CD4-positive, alpha-beta T cell treated with Interleukin-6 at 100 ng/mL for 8 hours (primary cell): ENCODE measurements around the gene CACNA1A.
"Not testable (repeated sequence)": the region's sequence is repeated elsewhere in the genome, so short reads cannot be mapped to it uniquely, and the experiment has no call there.

Source experiments
- DNase-seq: peaks from one replicate; pipeline ENCODE4 v3.0.0-alpha.2; 2020; ENCODE audit warnings: mixed read lengths, low spot score

The CACNA1A gene

DNA sequence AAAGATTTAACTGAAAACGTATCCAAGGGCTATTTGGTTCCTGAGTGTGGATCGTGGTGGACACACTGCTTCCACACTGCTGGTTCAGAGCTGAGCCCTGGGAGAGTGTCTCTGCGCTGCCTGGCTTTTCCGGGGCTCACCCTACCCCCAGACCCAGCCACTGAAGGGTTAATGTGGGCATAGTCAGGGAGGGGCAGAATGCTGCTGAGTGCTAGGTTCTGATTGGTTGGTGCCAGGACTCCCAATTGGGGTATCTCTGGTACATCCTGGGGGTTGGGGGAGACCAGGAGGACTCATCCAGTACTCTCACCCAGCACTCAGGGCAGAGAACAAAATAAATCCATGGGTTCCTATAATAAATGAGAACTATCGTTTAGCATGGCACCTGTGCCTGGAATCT, 142.3 kb downstream of the CACNA1A start:
- DNase-seq: no peak

DNA sequence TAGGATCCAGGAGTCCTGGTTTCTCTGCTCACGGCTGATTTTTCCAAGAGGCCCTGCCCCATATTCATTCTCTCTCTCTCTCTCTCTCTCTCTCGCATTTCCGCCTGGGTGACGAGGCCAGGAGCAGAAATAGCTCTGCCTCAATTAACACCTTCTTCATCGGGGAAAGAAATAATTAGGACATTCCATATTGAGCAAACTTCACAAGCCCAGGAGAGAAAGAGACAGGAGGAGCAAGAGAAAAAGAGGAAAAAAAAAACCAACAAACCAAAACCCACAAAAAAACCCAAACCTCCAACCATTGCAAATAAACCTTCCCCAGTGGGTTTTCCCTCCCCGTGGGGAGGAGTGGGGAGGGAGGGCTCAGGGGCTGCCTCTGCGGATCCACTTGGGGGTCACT, 143.0 kb downstream of the CACNA1A start:
- DNase-seq: no peak

DNA sequence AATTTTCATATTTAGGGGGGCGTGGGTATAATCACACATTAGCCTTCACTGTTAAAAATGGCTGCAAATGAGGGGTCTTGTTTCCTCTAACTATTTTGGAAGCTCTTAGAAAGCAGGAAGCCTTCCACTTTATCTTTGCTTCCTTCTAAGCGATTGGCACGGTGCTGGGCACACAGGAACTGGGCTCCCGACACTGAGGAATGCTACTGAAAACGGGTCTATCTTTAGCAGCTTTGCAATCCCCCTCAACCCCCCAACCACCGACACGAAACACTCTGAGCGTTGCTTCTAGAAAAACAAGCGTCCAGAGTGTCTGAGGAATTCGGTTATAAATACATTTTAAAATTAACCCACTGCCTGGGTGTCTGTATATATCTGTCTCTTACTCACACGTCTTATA, 143.6 kb downstream of the CACNA1A start:
- no peak for DNase-seq

DNA sequence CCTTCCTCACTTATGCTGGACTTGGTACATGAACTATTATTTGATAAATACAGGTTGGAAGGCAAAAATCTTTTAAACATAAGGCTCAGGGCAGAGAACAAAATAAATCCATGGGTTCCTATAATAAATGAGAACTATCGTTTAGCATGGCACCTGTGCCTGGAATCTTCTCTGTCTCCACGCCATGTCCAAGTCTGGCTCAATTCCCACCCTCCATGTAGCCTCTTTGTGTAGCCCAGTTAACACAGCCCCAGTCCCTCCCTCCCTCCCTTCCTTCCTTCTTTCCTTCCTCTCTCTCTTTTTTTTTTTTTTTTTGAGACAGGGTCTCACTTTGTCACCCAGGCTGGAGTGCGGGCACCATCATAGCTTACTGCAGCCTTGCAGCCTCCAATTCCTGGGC, 144.6 kb downstream of the CACNA1A start:
- not testable (repeated sequence) for DNase-seq

DNA sequence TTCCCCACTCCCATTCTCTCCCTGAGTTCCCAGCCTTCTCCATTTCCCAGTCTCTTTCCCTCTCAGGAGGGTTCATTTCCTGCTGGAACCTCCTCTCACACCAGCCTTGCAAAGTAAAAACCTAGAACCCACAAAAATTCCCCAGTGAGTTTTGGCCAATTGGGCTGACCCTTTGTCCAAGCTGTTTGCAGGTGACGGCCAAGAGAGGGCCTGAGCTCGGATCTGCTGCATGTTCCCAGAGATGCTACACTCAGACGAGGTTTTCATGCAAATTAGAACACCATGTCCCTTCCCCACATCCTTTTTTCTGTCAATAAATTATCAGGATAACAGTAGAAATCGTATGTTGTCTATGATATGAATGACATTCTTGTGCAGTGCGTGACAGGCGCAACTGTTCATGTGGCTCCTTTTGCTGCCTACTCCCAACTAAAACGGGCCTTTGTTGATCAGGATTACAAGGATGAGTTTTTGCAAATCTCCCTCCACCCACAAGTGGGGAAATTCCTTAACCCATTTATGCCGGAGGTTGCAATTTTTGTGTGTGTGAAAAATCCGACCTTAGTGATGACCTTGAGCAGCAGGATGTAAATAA, 149.5 kb downstream of the CACNA1A start:
- DNase-seq: no peak

DNA sequence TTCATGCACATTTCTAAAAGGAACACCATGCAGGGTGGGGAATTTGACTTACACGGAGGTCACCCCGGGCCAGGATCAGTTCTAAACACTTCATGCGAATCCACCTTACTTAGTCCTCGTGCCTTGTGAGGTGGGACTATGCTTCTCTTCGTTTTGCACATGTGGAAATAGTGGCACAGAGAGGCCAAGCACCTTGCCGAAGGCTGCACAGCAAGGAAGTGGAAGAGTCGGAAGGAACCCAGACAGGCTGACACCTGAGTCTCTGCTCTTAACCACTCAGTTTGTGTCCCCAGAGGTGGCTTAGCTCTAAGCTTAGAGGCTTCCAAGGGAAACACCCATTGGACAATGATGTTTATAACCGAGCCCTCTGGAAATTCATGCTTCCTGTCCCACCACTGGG, 150.1 kb downstream of the CACNA1A start:
- DNase-seq: no peak

DNA sequence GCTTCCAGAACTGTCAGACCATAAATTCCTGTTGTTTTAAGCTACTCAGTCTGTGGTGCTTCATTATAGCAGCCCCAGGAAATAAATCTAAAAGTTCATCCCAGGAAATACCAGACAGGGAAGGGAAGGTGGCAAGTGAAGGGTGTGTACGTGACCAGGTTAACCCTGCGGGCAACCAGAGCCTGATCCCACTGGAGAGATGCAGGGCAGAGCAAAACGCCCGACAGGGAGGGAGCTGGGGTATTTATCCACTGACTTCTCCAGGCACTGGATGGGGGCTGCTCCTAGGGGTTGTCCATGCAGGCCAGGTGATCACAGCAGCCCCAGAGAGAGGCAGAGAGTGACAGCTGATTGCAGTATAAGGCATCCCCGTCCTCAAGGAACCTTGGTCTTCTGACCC, 150.9 kb downstream of the CACNA1A start:
- no peak for DNase-seq

DNA sequence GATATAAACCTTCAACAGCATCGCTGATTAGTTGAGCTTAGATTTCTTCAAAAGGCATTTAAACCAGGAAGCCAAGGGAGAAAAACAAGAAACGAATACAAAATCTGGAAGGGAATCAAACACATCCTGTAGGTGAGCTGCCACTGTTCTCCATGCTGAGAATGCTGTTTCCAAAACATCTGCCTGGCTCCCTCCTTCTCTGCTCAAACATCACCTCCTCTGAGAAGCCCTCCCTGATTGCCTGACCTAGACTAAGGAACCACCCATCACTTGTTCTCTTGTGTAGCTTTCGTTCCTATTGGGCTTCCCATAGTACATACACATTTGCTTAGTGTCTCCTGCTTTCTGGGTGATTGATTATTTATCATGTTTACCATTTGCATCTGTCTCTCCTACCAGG, 152.7 kb downstream of the CACNA1A start:
- no peak for DNase-seq

DNA sequence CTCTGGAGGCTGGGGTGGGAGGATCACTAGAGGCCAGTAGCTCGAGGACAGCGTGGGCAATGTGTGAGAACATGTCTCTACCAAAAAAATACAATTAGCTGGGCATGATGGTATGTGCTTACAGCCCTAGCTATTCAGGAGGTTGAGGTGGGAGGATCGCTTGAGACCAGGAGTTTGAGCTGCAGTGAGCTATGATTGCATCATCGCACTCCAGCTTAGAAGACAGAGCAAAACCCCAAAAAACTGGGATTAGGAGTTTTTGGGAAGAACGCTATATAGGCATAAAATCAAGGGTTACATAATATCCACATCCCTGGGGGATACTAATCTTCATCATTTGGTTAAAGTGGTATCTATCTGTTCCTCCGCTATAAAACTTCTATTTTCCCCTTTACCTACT, 155.5 kb downstream of the CACNA1A start:
- no peak for DNase-seq

DNA sequence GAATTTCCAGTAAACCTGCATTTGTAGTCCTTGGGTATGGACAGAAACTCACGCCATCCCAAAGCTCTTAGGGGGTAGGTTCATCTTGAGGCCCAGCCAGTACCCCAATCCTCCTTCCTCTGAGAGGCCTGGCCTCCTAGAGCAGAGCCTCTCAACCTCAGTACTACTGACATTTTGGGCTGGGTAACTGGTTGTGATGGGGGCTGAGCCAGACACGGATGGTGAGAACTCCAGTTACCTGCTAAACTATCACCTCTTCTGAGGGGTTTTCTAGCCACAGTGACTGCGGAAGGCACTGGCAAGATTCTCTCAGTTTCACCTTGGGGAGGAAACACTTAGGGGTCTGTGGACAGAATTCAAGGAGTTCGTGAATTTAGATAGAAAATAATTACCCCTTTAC, 156.2 kb downstream of the CACNA1A start:
- no peak for DNase-seq

DNA sequence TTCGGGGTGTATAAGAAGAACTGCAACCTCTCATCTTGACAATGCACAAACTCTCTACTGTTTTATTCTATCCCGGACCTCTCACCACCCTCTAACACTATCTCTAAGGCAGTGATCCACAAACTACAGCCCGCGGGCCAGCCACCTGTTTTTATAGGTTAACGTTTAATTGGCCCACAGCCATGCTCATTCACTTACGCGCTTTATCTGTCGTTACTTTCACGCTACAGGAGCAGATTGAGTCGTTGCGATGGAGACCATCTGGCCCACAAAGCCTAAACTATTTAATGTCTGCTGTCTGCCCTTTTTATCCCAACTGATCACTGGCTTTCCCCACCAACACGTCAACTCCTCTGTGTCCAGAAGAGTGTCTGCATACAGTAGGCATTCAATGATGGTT, 158.9 kb downstream of the CACNA1A start:
- DNase-seq: no peak

DNA sequence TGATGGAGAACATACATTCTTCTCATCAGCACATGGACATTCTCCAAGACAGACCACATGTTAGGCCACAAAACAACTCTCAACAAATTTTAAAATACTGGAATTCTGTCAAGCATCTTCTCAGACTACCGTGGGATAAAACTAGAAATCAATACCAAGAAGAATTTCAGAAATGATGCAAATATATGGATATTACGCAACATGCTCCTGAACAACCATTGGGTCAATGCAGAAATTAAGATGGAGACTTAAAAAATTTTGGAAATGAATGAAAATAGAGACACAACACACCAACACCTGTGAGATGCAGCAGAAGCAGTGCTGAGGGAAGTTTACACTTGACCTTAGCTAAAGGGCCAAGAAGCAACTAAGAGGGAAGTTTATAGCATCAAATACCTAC, 162.8 kb downstream of the CACNA1A start:
- no peak for DNase-seq

DNA sequence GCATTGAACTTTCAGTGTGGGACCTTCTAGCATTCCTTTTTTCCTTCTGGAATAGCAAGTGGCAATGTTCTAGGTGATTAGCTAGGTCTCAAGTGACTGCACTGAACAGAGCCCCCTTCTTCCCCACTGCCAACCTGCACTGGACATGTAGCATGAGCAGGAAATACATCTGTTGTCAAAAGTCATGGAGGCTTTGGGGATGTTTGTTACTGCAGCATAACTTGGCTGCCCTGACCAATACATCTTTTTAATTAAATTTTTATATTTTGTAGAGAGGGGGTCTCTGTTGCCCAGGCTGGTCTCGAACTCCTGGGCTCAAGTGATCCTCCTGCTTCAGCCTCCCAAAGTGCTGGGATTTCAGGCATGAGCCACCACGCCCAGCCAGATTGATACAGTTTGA, 163.6 kb downstream of the CACNA1A start:
- DNase-seq: no peak

DNA sequence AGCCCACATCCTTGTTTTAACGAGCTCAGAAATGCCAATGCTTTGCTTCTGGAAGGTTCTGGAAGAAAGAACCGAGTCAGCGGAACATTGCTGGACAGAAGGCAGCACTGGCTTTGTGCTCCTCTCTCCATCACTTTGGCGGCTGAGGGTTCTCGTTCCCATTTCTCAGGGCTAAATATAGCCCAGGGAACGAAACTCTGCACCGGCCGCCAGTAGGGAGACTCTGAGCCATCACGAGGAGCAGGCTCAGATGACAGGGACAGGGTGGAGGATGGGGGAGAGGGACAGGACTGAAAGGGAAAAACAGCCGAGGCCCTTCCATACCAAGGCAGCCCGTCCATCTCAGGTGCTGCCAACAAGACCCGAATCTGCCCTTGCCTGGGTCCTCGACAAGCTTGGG, 166.4 kb downstream of the CACNA1A start:
- DNase-seq: no peak

DNA sequence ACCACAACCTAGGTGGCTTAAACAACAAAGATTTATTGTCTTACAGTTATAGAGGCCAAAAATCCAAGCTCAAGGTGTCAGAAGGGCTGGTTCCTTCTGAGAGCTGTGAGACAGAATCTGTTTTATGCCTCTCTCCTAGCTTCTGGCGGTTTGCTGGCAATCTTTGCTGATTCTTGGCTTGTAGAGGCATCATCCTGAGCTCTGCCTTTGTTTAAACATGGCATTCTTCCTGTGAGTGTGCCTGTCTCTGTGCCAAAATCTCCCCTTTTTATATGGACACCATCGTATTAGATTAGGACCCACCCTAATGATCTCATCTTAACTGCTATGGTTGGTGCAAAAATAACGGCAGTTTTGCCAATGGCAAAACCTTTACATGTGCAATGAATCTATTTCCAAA, 169.1 kb downstream of the CACNA1A start:
- DNase-seq: no peak

DNA sequence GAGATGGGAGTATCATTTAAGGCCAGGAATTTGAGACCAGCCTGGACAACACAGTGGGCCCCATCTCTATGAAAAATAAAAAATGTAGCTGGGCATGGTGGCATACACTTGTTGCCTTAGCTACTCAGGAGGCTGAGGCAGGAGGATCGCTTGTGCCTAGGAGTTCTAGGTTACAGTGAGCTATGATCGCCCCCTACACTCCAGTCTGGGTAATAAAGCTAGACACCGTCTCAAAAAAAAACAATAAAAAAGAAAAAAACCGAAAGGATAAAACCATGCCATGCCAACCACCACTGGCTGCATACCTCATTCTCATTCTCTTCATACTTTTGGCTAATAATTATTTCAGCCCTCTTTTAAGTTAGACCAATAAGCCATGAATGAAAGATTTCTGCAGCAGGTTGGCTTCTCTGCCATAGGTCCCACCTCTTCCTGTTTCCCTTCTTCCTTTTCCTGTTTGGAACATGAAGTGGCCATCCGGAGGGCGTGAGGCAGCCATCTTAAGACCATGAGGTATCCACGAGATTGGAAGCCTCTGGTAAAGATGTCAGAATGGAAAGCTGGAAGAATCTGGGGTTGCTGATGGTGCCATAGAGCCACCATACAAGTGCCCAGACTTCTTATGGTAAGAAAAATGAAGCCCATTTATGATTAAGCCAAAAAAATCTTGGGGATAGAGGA, 171.3 kb downstream of the CACNA1A start:
- DNase-seq: no peak

DNA sequence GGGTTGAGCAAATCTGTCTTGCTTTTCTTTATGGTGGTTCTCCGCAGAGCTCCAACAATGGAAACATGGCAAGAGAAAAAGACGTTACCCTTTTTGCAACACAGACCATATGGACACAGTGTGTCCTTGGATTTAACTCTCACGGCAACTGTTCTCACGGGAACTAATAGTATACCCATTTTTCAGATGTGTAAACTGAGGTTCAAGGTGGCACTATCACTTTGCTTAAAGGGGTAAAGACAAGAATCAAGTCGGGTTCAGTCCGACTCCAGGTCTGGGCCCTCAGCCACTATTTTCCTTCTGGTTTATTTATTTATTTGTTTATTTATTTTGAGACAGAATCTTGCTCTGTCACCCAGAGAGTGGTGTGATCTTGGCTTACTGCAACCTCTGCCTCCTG, 176.0 kb downstream of the CACNA1A start:
- no peak for DNase-seq

DNA sequence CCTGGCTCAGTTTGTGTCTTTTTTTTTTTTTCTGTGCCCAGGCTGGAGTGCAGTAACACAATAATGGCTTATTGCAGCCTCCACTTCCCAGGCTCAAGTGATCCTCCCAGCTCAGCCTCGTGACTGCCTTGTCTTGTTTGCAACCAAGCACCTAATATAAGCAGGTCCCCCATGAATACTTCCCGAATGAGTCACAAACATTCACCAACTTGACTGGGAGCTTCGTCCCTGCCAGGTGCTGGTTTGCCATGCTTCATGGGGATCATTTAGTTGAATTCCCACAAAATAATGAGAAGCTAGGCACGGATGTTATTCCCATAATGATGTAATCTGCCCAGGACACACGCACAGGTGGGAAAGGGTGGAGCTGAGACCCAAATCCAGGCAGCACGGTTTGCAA, 176.5 kb downstream of the CACNA1A start:
- DNase-seq: no peak

DNA sequence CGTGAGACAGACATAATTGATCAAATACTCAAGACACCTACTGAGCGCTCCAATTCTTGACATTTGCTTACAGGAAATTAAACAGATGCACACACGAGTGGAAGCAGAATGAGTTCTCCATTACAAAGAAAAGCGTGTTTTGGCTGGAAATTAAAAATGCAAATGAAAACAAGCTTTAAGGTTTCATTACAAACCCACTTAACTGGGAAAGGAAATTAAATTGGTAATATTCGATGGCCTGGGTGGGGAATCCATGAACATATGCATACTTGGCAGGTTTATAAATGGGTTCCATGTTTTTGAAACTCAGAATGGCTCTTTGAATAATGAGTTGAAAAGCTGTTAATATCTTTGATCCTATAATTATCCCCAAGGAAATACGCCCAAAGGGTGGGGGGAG, 178.0 kb downstream of the CACNA1A start:
- no peak for DNase-seq

DNA sequence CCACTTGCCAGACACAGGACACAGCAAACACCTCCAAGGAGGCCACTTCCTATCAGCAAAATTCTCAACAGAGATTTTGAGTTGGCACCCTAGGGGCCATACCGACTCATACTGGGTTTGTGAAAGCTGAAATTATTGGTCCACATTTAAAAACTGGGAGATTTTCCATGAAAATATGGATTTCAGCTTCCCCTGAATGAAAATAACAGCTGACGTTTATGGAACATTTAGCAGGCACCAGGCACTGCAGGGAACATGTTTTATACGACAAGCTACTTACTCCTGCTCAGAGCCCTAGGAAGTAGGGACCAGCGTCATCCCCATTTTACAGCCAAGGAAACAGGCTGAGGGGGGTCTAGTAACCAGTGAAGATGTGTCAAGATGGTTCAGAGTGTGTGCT, 186.8 kb downstream of the CACNA1A start:
- no peak for DNase-seq

DNA sequence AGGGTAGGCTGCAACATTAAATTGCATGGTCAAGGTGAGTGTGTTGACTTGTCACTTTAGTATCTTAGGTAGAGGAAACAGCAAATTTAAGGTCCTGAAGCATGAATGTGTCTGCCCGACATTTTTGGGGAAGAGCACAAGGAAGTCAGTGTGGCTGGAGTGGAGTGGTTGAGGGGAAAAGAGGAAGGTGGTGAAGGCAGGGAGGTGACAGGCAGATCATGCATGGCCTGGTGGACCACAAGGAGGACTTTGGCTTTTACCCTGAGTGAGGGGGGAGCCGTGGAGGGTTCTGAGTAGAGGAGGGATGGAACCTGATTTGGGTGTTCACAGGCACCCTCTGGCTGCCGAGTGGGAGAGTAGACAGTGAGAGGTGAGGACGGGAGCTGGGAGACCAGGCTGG, 188.1 kb downstream of the CACNA1A start:
- no peak for DNase-seq

DNA sequence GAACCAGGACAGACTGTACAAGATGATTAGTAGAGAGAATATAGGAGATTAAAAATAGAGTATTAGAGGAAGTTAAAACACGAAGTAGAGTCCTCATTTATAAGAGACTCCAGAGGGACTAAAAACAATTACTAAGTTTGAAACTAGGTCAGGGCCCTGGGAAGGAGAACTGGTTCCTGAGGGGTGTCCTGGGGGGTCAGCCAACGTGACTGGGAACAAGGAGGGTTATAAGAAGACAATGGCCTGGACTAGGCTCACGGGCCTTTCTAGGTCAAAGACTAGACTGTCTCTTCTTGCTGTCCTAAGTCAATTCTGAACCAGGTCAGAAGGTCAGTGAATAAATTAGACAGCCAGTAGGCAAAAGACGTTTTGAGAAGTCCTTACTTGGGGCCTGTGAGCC, 190.8 kb downstream of the CACNA1A start:
- no peak for DNase-seq

DNA sequence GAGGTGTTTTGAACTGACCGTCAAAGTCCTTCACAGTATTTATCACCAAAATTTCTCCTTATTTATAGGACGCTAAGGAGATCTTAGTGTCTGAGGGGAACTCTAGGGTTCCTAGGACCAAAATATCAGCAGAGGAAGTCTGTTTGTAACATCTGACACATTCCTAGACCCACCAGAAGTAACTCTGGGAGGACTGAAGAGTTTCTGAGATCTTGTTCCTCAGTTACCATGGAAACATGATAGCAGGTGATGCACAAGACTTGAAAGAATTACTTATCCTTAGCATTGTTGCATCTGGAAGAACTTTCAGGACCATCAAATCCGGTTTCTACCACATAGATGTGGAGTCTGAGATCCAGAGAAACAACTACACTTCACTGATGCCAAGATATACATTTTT, 191.5 kb downstream of the CACNA1A start:
- DNase-seq: no peak

DNA sequence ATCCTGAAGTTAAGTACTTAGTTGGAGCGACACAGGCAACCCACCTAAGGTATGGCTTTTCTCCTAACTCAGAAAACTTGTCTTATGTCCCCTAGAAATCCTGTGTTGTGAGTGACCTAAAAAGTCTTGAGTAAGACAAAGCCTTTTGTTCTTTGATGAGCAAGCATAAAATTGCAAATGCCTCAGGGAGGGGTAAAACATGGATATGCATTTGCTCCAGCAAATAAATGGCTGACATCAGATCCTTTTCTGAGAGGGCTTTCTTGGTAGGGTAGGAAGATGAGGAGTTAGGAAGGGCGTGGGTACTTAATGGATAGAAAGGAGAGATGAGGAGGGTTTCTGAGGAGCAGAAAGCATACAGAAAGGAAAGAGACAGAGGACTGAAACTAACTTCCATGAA, 192.4 kb downstream of the CACNA1A start:
- no peak for DNase-seq
